ENCODE measurements around the gene KRTAP10-7. TPM values are rescaled to one million over a fixed set of nuclear protein-coding genes. Genes with fewer than 3 reads are reported as not detected.
A peak's percentile ranks its signal among the peaks of the same experiment; 100 is the strongest.

KRTAP10-7 gene
- total RNA-seq, 1 experiment from 2014 or later = not detected

DNA sequence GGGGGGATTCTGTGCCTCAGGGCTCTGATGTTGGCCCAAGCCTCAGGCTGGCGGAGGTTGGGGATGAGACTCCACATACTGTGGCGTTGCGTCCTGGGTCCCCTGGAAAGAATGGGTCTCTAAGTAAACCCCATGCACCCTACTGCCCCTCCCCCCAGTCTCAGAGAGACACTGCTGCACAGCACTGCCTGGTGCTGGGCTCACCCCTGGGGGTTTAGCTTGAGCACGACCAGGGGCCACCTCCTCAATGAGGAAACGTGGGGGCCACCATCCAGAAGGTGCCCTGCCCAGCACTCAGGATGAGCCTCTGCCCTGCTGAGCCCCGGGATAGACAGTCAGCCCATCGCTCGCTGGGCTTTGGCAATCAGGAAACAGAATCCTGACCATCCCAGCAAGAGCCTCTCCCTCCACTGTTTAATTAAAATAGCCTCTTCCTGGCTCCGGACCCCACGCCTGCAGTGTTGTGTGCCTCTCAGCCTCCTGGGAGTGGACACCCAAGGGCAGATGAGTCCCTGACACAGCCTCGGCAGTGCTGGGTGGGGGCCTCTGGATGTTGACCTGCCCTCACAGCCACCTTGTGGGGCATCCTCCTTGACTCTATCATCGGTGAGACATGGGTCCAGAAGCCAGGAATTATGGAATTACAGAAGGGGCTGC is 30.4 kb upstream of the KRTAP10-7 start:
- Histone ChIP-seq H3K27ac (ENCODE audit: insufficient read length, low read depth, low read length) (no peak overlapping the region), H3K79me1 (ENCODE audit: insufficient read depth, low read depth, low read length, poor library complexity, severe bottlenecking) (no peaks in the 10 kb centered on the region), H3K4ac (ENCODE audit: low read depth, low read length) (no peak overlapping the region), H2BK5ac (ENCODE audit: insufficient read length, low read length) (no peak overlapping the region), H3K23me2 (ENCODE audit: insufficient read length, low read depth, low read length, poor library complexity, severe bottlenecking) (no peaks in the 10 kb centered on the region), H4K20me1 (ENCODE audit: control insufficient read depth, insufficient read depth, insufficient read length) (no peaks in the 10 kb centered on the region), H3K23ac (ENCODE audit: insufficient read length, low read depth, low read length) (no peak overlapping the region), H2BK12ac (ENCODE audit: insufficient read length, low read depth, low read length) (no peak overlapping the region), H3K4me2 (ENCODE audit: insufficient read depth, insufficient read length, low read length) (no peak overlapping the region), H3K9ac (ENCODE audit: extremely low read depth, insufficient read length, low read length) (no peak overlapping the region), H3K4me1 (ENCODE audit: insufficient read depth, low read length) (no peaks in the 10 kb centered on the region), H3K79me2 (ENCODE audit: insufficient read depth, low read length) (no peaks in the 10 kb centered on the region), H4K8ac (replicated peaks; ENCODE audit: insufficient read length, low read depth, low read length) (no peak overlapping the region), H3K56ac (ENCODE audit: insufficient read length, low read depth, low read length) (no peak overlapping the region), H3T11ph (ENCODE audit: low read length) (no peak overlapping the region), H4K91ac (ENCODE audit: insufficient read length, low read depth, low read length) (no peak overlapping the region), H4K5ac (ENCODE audit: insufficient read length, low read depth, low read length) (no peak overlapping the region), H2BK20ac (ENCODE audit: low read depth, low read length, poor library complexity, severe bottlenecking) (no peak overlapping the region), H3K14ac (ENCODE audit: insufficient read depth, low read length) (no peak overlapping the region), H3K9me3 (ENCODE audit: control insufficient read depth, low read depth, low read length) (no peaks in the 10 kb centered on the region), H2BK120ac (ENCODE audit: low read depth, low read length, poor library complexity, severe bottlenecking) (no peak overlapping the region), H2BK15ac (ENCODE audit: low read depth, low read length) (no peak overlapping the region), H3K18ac (ENCODE audit: insufficient read length, low read depth, low read length) (no peak overlapping the region), H2AFZ (ENCODE audit: low read length) (no peak overlapping the region), H3K27me3 (ENCODE audit: insufficient read depth, low read length) (no peaks in the 10 kb centered on the region), H2AK5ac (ENCODE audit: insufficient read length, low read length) (no peak overlapping the region)
- TF ChIP-seq, protein P1, sequence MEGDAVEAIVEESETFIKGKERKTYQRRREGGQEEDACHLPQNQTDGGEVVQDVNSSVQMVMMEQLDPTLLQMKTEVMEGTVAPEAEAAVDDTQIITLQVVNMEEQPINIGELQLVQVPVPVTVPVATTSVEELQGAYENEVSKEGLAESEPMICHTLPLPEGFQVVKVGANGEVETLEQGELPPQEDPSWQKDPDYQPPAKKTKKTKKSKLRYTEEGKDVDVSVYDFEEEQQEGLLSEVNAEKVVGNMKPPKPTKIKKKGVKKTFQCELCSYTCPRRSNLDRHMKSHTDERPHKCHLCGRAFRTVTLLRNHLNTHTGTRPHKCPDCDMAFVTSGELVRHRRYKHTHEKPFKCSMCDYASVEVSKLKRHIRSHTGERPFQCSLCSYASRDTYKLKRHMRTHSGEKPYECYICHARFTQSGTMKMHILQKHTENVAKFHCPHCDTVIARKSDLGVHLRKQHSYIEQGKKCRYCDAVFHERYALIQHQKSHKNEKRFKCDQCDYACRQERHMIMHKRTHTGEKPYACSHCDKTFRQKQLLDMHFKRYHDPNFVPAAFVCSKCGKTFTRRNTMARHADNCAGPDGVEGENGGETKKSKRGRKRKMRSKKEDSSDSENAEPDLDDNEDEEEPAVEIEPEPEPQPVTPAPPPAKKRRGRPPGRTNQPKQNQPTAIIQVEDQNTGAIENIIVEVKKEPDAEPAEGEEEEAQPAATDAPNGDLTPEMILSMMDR (conservative IDR thresholded peaks at IDR 0.05) = no peak
- no peak for DNase-seq
- WGBS (ENCODE audit: extremely low coverage, insufficient read length, low lambda C conversion rate) = no CpG with 5 or more reads among the region's 12 CpGs
- Mint-ChIP-seq H3K27me3 (ENCODE audit: low read depth) (peaks cover 20% of the 10 kb centered on the region), H3K4me3 (no peak overlapping the region), H3K4me1 (peaks cover 4 to 8% of the 10 kb centered on the region in 2 experiments), H3K27ac (peak overlapping the region in 1 of 3 experiments; percentile 28; a peak in 2 of 7 replicates), H3K9me3 (peaks cover 19 to 20% of the 10 kb centered on the region in 2 experiments), H3K36me3 (ENCODE audit: insufficient read depth in 1 of 3, low read depth in 3 of 3) (peaks cover 3 to 22% (median 3%) of the 10 kb centered on the region in 3 experiments; a peak in 5 of 7 replicates)

All from H9 (cell line).